Cardiac fibroblast (primary cell): ENCODE results near the gene BUD31.

Source experiments
- DNase-seq, 2 donors: peaks; one replicate each; pipeline versions ENCODE4 v3.0.0 to v3.0.0-alpha.2; 2010; ENCODE audit warnings: low read depth in 2 of 2
- H3K4me3 ChIP-seq, 2 donors: replicated peaks in 1 of 2; 1 replicate in 1 of 2; 2 replicates in 1 of 2; pipeline ENCODE4 v1.5.1; 2011; ENCODE audit warnings: low read depth in 2 of 2, low read length in 2 of 2, mild to moderate bottlenecking in 2 of 2, moderate library complexity in 1 of 2
- CTCF ChIP-seq: IDR thresholded peaks from one replicate; pipeline ENCODE4 v1.5.1; 2011; ENCODE audit warnings: low read depth, mild to moderate bottlenecking, low read length, inconsistent platforms

BUD31 gene

GRCh38 chr7:99368750-99369389 lies 39.9 kb upstream of the BUD31 start:
- TF ChIP-seq CTCF, result no peak
- no peak for DNase-seq
- H3K4me3 ChIP-seq, result no peak overlapping the region

- no peak for TF ChIP-seq CTCF
- H3K4me3 ChIP-seq, result no peak overlapping the region
- DNase-seq, result peak in 1 of 2 donors; percentile 57
Observed at GRCh38 chr7:99369767-99370391, 38.9 kb upstream of the BUD31 start.

- DNase-seq, result no peak
- TF ChIP-seq CTCF, result no peak
- H3K4me3 ChIP-seq, result no peak overlapping the region
Observed at GRCh38 chr7:99371376-99371920, 37.3 kb upstream of the BUD31 start.

GRCh38 chr7:99372275-99373090 lies 36.3 kb upstream of the BUD31 start:
- DNase-seq, result peak in 1 of 2 donors; percentile 58
- TF ChIP-seq CTCF, result no peak
- H3K4me3 ChIP-seq, result no peak overlapping the region

- peak overlapping the region in 1 of 2 donors; percentile 81 for H3K4me3 ChIP-seq
- no peak for TF ChIP-seq CTCF
Observed at GRCh38 chr7:99373091-99374066, 35.4 kb upstream of the BUD31 start.

More at GRCh38 chr7:99373091-99374066, 35.4 kb upstream of the BUD31 start:
- DNase-seq, result no peak
